Loucy (cell line): ENCODE data around the gene LRRC59.

Experiments used
- H2AFZ ChIP-seq: fragments of 200-600 bp; sonication (generic); 2 replicates; pipeline ENCODE4 v1.6.0; 2016; ENCODE audit warnings: antibody characterized with exemption, mild to moderate bottlenecking, low read length, moderate library complexity
- H3F3A ChIP-seq: fragments of 200-600 bp; 2 replicates; pipeline ENCODE4 v1.6.0; 2016; ENCODE audit warnings: antibody characterized with exemption, low read depth, mild to moderate bottlenecking
- H3K27me3 ChIP-seq: fragments of 200-600 bp; sonication (generic); 2 replicates; pipeline ENCODE4 v1.6.1; 2014; ENCODE audit warnings: low read length, mild to moderate bottlenecking; ENCODE audit not compliant: insufficient read depth, poor library complexity, severe bottlenecking
- H3K36me3 ChIP-seq: fragments of 200-600 bp; sonication (generic); 2 replicates; pipeline ENCODE4 v1.6.1; 2016; ENCODE audit warnings: low read length; ENCODE audit not compliant: insufficient read depth
- H3K4me1 ChIP-seq: fragments of 200-600 bp; sonication (generic); 2 replicates; pipeline ENCODE4 v1.5.1; 2014; ENCODE audit warnings: low read length, mild to moderate bottlenecking; ENCODE audit not compliant: insufficient read depth, poor library complexity, severe bottlenecking
- H3K4me2 ChIP-seq: fragments of 200-600 bp; sonication (generic); 2 replicates; pipeline ENCODE4 v1.6.0; 2014; ENCODE audit warnings: antibody characterized with exemption, low read length, low read depth, mild to moderate bottlenecking; ENCODE audit not compliant: poor library complexity, severe bottlenecking
- H3K4me3 ChIP-seq: fragments of 200-600 bp; sonication (generic); 2 replicates; pipeline ENCODE4 v1.5.1; 2014; ENCODE audit warnings: low read length, mild to moderate bottlenecking, mixed read lengths; ENCODE audit not compliant: poor library complexity, severe bottlenecking
- H3K79me2 ChIP-seq: fragments of 200-600 bp; sonication (generic); 2 replicates; pipeline ENCODE4 v1.6.1; 2014; ENCODE audit warnings: low read length; ENCODE audit not compliant: insufficient read depth
- H3K9ac ChIP-seq: fragments of 200-600 bp; sonication (generic); 2 replicates; pipeline ENCODE4 v1.6.0; 2014; ENCODE audit warnings: mild to moderate bottlenecking, low read depth, low read length, moderate library complexity; ENCODE audit not compliant: poor library complexity, severe bottlenecking
- H3K9me2 ChIP-seq: fragments of 200-600 bp; sonication (generic); replicated peaks from 2 replicates; pipeline ENCODE4 v1.6.1; 2016; ENCODE audit warnings: low read depth, low read length, mixed read lengths
- H3K9me3 ChIP-seq: fragments of 200-600 bp; sonication (generic); 2 replicates; pipeline ENCODE4 v1.6.1; 2014; ENCODE audit warnings: mild to moderate bottlenecking, antibody characterized with exemption, low read length, low read depth; ENCODE audit not compliant: insufficient read depth
- H4K20me1 ChIP-seq: fragments of 200-600 bp; sonication (generic); 2 replicates; pipeline ENCODE4 v1.6.0; 2014; ENCODE audit warnings: antibody characterized with exemption, low read length, mild to moderate bottlenecking; ENCODE audit not compliant: insufficient read depth, poor library complexity, severe bottlenecking
- CTCF ChIP-seq: fragments of 200-600 bp; sonication (generic); conservative IDR thresholded peaks from 2 replicates; pipeline ENCODE4 v1.5.1; 2014; ENCODE audit warnings: mild to moderate bottlenecking, antibody characterized with exemption, low read length
- EZH2phosphoT487 ChIP-seq: fragments of 200-600 bp; IDR thresholded peaks from 2 replicates; pipeline ENCODE4 v1.6.1; 2018; ENCODE audit warnings: antibody characterized with exemption, mild to moderate bottlenecking, moderate library complexity, borderline replicate concordance

LRRC59 gene

GRCh38 chr17:50353600-50354195 lies 43.6 kb downstream of the LRRC59 start:
- H3F3A ChIP-seq, result no peaks in the 10 kb centered on the region
- H3K4me2 ChIP-seq, result no peak overlapping the region
- peaks cover 4% of the 10 kb centered on the region; the same call in 1 of the 2 replicates for H3K79me2 ChIP-seq
- TF ChIP-seq CTCF (no peak), EZH2phosphoT487 (no peak)
- no peaks in the 10 kb centered on the region for H3K9me2 ChIP-seq
- H3K9ac ChIP-seq, result no peak overlapping the region
- no peak overlapping the region for H2AFZ ChIP-seq
- peaks cover 39% of the 10 kb centered on the region; the same call in 1 of the 2 replicates for H3K36me3 ChIP-seq
- H3K27me3 ChIP-seq, result no peaks in the 10 kb centered on the region
- H3K9me3 ChIP-seq, result no peaks in the 10 kb centered on the region
- H3K4me1 ChIP-seq, result peaks cover 3% of the 10 kb centered on the region
- no peaks in the 10 kb centered on the region for H4K20me1 ChIP-seq
- H3K4me3 ChIP-seq, result no peak overlapping the region

- Histone ChIP-seq H3F3A (no peaks in the 10 kb centered on the region), H3K27me3 (no peaks in the 10 kb centered on the region), H3K9me3 (no peaks in the 10 kb centered on the region), H3K4me2 (no peak overlapping the region), H3K9ac (no peak overlapping the region), H3K9me2 (no peaks in the 10 kb centered on the region), H3K4me1 (peaks cover 11% of the 10 kb centered on the region), H3K36me3 (peaks cover 31% of the 10 kb centered on the region; the same call in 1 of the 2 replicates), H3K4me3 (no peak overlapping the region), H4K20me1 (no peaks in the 10 kb centered on the region), H2AFZ (no peak overlapping the region), H3K79me2 (peaks cover 11% of the 10 kb centered on the region; the same call in 1 of the 2 replicates)
- TF ChIP-seq EZH2phosphoT487 (no peak), CTCF (no peak; the same call in 1 of the 2 replicates)
Measured at GRCh38 chr17:50352693-50353599, 44.4 kb downstream of the LRRC59 start.

GRCh38 chr17:50352072-50352692 lies 45.1 kb downstream of the LRRC59 start:
- H3F3A ChIP-seq, result no peaks in the 10 kb centered on the region
- H2AFZ ChIP-seq, result no peak overlapping the region
- H3K9me3 ChIP-seq, result no peaks in the 10 kb centered on the region
- no peak overlapping the region for H3K4me3 ChIP-seq
- H3K9me2 ChIP-seq, result no peaks in the 10 kb centered on the region
- H4K20me1 ChIP-seq, result no peaks in the 10 kb centered on the region
- no peak for TF ChIP-seq EZH2phosphoT487
- H3K4me1 ChIP-seq, result peaks cover 19% of the 10 kb centered on the region
- no peaks in the 10 kb centered on the region for H3K27me3 ChIP-seq
- H3K79me2 ChIP-seq, result peaks cover 17% of the 10 kb centered on the region
- no peak overlapping the region for H3K4me2 ChIP-seq
- H3K9ac ChIP-seq, result no peak overlapping the region
- H3K36me3 ChIP-seq, result peaks cover 27% of the 10 kb centered on the region; the same call in 1 of the 2 replicates
